Fibroblast of skin of scalp (primary cell): Measurements from ENCODE around the gene CAMK4. TPM values are rescaled to one million over a fixed set of nuclear protein-coding genes. Genes with fewer than 3 reads are reported as not detected.

Experiments used
- DNase-seq: peaks from one replicate; pipeline ENCODE4 v3.0.0-alpha.2; 2013
- polyA plus RNA-seq, 2 experiments: library from polyadenylated mRNA; unstranded; fragments of 120-200 nt; gene quantifications; one replicate each; pipeline ENCODE4 v1.2.1, GENCODE V29; 2013; ENCODE audit not compliant: insufficient read length in 2 of 2

Gene CAMK4
- polyA plus RNA-seq (2013, experiment 1 of 2; ENCODE audit: insufficient read length) = 2.3 TPM
- 3.1 TPM for polyA plus RNA-seq (2013, experiment 2 of 2; ENCODE audit: insufficient read length)

DNA sequence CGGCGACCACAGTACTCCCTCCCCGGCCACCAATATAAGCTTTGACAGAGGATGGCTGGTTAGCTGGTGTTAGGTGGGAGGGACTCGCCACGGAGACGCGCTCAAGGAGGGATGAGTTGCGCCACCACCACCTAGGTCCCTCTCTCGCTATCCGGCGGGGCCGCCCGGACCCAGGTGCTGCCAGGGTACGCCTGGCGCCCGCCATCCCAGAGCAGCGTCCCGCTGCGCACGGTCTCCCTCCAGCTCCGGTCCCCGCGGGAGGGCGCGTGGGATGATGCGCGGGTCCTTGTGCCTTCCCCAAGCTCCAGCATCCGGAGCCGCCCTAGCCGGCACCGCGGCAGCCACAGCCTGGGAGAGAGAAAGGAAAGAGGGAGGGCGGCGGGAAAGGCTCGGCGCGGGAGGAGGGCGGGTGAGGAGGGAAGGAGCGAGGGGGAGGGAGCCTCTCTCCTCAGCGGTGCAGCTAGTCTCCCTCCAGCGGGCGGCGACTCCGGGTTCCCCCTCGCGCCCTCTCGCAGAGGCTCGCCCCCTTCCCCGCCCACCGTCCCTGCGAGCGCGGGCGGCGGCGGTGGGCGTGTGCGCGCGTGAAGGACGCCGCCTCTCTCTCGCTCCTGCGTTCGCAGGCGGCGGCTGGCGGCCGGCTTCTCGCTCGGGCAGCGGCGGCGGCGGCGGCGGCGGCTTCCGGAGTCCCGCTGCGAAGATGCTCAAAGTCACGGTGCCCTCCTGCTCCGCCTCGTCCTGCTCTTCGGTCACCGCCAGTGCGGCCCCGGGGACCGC is at the start of gene CAMK4:
CAMK4 (plus strand) TSS at position 598 of the 774 bp plus-strand sequence; CDS start at position 698, 100 bp downstream.
- DNase-seq = peak; percentile 80

DNA sequence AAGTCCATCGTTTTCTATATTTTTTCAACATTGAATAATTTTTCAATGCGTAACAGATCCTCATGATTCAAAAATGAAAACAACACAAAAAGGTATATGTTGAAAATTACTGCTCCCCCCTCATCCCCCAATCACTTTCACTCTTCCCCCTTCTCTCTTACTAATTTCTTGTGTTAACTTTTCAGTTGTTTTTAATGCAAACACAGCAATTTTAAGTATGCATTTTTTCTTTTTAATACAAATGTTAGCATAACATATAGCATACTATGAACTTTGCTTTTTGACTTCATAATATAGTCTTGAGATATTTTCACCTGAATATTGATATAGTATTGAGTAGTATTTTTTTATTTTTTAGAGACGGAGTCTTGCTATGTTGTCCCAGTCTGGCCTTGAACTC is 41.1 kb upstream of the CAMK4 start:
- no peak for DNase-seq

GRCh38 chr5:111187079-111187478 is 37.1 kb upstream of the CAMK4 start:
- no peak for DNase-seq

DNA sequence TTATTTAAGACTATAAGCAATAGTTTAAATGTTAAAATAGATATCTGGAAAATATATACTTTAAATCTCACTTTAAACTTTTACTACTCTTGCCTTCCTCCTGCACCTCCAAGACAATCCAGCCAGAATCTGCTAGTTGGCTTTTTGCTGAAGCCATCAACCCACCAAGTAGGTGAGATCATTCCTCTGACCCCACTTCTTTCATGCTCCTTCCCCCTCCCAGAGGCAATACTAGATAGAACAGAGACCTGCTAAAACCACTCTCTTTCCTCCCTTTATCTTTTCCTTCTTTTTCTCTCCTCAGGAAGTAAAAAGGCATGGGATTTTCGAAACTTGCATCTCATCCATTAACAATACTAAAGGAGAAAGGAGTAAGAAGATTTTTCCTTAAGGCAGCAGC is 30.1 kb upstream of the CAMK4 start:
- DNase-seq = no peak

DNA sequence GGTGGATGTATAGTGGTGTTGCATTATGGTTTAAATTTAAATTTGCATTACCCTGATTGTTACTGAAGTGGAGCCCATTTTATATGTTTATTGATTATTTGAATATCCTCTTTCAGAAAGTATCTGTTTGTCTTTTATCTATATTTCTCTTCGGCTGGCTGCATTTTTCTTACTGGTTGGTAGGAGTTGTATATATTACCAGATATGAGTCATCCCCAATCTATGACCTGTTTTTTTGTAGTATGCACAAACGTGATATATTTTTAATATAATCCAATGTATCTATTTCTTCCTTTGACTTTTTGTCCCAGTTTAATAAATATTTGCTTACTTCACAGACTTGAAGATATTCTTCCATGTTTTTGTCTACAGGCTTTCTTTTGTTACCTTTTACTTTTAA is 29.3 kb upstream of the CAMK4 start:
- DNase-seq = no peak

DNA sequence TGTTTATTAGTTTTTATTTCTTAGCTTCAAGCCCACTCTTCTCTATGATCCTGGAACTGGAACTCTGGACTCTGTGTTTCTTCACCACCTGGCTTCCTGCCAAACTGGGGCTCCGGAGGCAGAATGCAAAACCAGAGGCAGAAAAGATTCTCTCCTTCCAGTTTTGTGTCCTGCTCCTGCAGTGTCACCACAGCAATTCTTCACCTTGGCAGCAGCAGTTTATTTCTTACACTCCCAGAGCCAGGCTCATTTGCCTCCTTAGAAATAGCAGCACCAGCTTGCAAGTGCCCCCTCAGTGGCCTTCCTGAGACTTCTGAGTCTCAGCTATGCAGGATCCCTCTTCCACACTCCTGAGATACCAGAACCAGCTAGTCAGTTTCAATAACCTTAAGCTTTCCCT is 26.7 kb upstream of the CAMK4 start:
- DNase-seq = peak; percentile 2

DNA sequence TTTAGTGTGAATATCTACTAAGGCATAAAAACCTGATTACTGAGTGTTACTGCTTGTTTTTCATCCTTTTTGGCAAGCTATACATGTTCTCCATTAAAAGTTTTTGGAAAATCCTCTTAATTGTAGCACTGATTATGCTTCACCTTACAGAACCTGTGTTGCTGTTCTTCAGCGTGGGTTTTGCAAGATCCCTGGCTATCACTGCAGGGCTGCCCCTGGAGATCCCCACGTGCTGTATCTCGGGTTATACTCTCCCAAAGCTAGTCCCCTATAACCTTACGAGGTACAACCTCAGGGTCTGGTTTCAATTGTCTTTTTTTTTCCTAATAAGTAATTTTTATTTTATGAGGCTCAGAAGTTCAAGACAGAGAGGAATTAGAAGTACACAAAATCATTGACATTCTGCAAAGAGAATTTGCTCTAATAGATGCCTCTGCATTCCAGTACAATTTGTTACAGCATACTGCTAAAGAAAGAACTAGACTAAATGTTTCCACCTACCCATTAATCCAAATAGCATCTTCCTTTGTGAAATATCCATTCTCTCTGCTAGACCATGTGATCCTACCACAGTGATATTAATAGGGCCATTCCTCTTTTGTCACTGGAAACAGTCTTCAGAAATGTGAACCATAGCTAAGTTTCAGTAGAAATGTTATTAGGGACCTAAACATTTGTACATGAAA is 25.8 kb upstream of the CAMK4 start:
- DNase-seq = no peak

DNA sequence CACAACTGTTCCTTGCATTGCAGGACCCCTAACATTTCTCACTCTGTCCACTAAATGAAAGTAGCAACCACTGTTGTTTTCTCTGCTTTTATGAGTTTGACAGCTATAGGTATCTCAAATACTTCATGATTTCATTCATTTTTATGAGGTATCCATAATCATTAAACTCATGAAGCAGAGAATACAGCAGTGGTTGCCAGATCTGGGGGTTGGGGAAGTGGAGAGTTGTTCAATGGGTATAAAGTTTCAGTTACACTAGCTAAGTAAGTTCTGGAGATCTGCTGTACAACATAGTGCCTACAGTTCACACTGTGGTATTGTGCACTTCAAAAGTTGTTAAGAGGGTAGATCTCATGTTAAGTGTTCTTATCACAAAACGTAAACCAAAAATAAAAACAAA is 23.4 kb upstream of the CAMK4 start:
- DNase-seq = no peak

DNA sequence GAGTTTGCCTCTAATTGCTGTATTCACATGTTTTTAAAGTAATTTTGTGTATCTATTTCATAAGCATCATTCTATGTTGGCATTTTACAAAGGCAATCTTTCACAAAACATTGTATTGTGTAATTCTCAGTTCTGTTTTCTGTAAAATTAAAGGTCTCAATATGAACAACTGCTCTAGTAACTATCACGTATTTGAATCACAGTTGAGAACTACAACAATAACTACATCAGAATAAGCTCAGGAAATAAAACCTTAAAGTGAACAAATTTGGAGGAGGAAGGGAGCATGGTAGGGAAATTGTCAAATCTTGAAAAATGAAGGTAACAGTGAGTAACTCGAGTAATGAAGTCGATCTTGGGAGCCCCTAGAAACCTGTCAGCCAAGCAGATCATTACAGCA is 22.5 kb upstream of the CAMK4 start:
- DNase-seq = no peak

- no peak for DNase-seq
Observed at GRCh38 chr5:111211341-111211740, 12.8 kb upstream of the CAMK4 start.

- no peak for DNase-seq
Observed at GRCh38 chr5:111214052-111214742, 10.0 kb upstream of the CAMK4 start.

GRCh38 chr5:111215971-111216370 is 8.2 kb upstream of the CAMK4 start:
- DNase-seq = no peak

GRCh38 chr5:111221139-111221538 is 3.0 kb upstream of the CAMK4 start:
- no peak for DNase-seq

DNA sequence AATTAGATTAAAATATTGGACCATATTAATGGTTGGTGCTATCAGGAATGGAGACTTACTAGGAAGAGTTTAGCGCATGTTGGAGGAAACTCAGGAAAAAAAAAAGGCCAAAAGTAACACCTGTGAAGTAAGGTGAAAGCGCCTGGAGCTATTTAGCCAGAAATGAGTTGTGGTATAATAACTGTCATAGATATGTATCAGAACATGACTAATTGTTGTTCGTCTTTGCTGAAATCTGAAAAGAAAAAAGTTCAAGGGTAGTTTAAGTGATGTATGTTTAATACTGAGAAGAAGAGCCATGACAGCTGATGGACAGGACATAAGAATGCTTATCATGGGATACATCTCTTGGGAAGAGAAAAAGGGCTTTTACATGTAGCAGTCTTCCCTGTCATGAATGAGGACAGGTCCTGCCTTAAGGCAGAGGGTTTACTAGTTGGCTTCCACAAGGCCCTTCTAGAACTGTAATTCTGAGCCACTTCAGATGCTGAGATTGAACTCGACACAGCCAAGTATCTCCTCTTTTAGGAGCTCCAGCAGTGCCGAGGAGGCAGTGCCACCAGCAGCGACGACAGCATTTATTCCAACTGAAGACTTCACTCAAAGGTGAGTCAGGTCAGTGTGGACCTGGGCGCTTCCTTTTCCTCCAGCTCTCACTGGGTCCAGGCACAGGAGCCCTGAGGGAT is 940 bp upstream of the CAMK4 start:
- DNase-seq = no peak

GRCh38 chr5:111224561-111225345 is 569 bp downstream of the CAMK4 start:
- no peak for DNase-seq

DNA sequence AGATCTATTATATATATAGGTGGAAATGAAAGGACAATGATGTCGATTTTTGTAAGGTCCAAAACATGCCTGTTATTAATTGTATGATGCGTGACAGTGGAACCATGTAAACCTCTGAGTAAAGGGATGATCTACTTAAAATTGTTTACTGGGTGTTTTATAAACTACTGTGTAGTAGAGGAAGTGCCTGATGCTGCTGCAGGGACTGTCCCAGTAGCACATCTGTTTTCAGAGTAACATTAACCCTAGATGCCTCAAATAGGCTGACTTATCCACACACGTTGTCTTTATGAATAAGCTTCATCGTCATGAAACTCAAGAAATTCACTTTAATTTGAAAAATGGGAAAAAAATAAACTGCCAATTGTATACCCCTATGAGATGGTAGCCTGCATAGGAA is 1.7 kb downstream of the CAMK4 start:
- no peak for DNase-seq

GRCh38 chr5:111226556-111226955 is 2.4 kb downstream of the CAMK4 start:
- no peak for DNase-seq

DNA sequence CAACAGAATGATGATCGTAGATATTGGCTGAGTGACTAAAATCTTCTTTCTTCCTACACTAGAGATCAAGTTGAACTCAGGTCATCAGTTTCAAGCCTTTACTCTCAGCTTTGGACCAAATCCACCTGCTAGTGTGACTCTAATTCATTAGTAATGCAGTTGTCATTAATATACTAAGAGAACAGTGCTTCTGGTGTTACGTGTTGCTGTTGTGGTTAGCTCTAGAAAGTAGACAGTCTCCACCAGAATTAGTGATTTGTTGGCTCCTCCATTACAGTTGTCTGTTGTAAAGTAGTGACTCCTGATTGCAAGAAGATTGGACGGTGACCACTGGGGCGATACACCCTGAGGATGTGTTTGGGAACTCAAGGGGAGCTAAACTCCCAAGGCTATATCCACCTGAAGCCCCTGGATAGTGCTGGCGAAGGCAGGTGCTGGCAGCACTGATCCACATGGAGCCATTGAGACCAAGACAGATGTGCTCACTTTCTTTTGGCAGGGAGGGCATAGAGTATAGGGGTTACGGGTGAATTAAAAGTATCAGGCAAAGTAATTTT is 3.1 kb downstream of the CAMK4 start:
- DNase-seq = no peak

DNA sequence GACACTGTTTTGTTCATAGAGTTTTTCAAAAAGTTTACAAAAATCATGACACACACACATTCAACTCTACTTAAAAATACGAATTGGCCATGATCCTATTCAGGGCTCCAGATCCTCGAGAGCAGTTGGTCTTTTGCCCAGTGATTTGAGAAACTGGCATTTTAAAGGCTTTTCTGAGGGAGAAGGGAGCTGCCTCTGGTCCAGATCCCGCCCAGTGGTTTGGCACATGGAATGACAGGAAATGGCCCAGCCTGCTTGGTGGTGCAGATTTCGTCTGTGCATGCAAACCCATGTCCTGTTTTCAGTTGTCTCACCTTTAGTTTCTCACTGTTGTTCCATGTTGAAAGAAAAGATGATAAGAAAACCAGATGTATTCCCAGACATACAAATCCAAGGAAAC is 3.6 kb downstream of the CAMK4 start:
- peak; percentile 51 for DNase-seq

DNA sequence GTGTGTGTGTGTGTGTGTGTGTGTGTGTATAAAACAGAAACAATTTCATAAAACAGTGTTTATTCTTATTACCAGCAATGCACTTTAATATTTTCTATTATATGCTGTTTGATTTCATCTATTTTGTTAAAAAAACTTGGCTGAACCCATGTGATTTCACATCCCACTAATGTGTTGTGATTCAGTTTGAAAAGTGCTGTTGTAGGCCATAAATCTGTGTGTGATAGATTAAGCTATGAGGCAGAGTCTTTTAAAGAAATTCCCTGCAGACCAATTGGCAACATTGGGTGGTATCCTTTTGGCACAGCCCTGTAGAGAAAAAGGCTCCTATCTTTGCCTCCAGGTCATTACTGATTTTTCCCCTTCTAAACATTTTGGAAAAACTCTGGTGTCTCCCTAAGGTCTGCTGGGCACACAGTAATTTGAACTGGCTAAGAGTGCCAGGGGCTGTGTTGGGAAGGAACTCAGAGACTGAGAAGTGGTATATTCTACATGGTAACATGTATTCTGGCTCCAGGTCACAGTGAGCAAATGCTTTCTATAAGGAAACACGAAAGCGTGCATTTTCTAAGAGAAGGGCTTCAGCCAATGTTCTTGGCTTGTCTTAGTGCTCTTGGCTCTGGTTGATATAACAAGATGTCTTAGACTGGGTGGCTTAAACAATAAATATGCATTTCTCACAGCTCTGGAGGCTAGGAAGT is 4.5 kb downstream of the CAMK4 start:
- DNase-seq = no peak

GRCh38 chr5:111229221-111229835 is 5.1 kb downstream of the CAMK4 start:
- DNase-seq = no peak
